ENCODE results near the gene SLC38A1. TPM values are rescaled to one million over a fixed set of nuclear protein-coding genes. Genes with fewer than 3 reads are reported as not detected.

The SLC38A1 gene
- total RNA-seq, 2 donors from 2014 or later, result 77.7 to 107 TPM

GRCh38 chr12:46224386-46224785 is 44.5 kb downstream of the SLC38A1 start:
- Mint-ChIP-seq H3K27me3 (ENCODE audit: insufficient read depth) (no peaks in the 10 kb centered on the region), H3K4me3 (no peak overlapping the region), H3K36me3 (ENCODE audit: low read depth) (peaks cover 66% of the 10 kb centered on the region), H3K27ac (no peak overlapping the region), H3K9me3 (no peaks in the 10 kb centered on the region), H3K4me1 (peaks cover 6% of the 10 kb centered on the region)
- DNase-seq, result no peak
- H3K9ac ChIP-seq (ENCODE audit: extremely low read depth, low read length, poor library complexity, severe bottlenecking), result no peak overlapping the region
- H3K9me3 ChIP-seq (ENCODE audit: control insufficient read depth, low read length), result no peaks in the 10 kb centered on the region
- H3K4me3 ChIP-seq (ENCODE audit: low read length), result no peak overlapping the region
- no peak for TF ChIP-seq CTCF (conservative IDR thresholded peaks at IDR 0.05)
- 95% methylated on average over 1 of the region's 1 CpG; no CpG with 5 or more reads in 1 of the 2 experiments for WGBS, 2 experiments (ENCODE audit: insufficient coverage in 1 of 2, insufficient read length in 1 of 2)
- H3K27ac ChIP-seq (ENCODE audit: low read depth, low read length), result no peak overlapping the region
- H3K27me3 ChIP-seq (ENCODE audit: control insufficient read depth, insufficient read depth, low read length, poor library complexity, severe bottlenecking), result no peaks in the 10 kb centered on the region
- H3K4me1 ChIP-seq (ENCODE audit: control insufficient read depth, insufficient read depth, low read length), result no peaks in the 10 kb centered on the region
- H3K36me3 ChIP-seq (ENCODE audit: control insufficient read depth, insufficient read depth, low read length), result peaks cover 80% of the 10 kb centered on the region

- H3K4me1 Mint-ChIP-seq, result peaks cover 6% of the 10 kb centered on the region
- Histone ChIP-seq H3K4me1 (ENCODE audit: control insufficient read depth, insufficient read depth, low read length) (no peaks in the 10 kb centered on the region), H3K27me3 (ENCODE audit: control insufficient read depth, insufficient read depth, low read length, poor library complexity, severe bottlenecking) (no peaks in the 10 kb centered on the region), H3K4me3 (ENCODE audit: low read length) (no peak overlapping the region), H3K36me3 (ENCODE audit: control insufficient read depth, insufficient read depth, low read length) (peaks cover 77% of the 10 kb centered on the region), H3K9ac (ENCODE audit: extremely low read depth, low read length, poor library complexity, severe bottlenecking) (no peak overlapping the region), H3K27ac (ENCODE audit: low read depth, low read length) (no peak overlapping the region), H3K9me3 (ENCODE audit: control insufficient read depth, low read length) (no peaks in the 10 kb centered on the region)
- WGBS, 2 experiments (ENCODE audit: insufficient coverage in 1 of 2, insufficient read length in 1 of 2), result 82 to 98% methylated on average over 2 to 5 of the region's 5 CpGs
- peaks cover 71% of the 10 kb centered on the region for H3K36me3 Mint-ChIP-seq (ENCODE audit: low read depth)
- H3K4me3 Mint-ChIP-seq, result no peak overlapping the region
- no peaks in the 10 kb centered on the region for H3K27me3 Mint-ChIP-seq (ENCODE audit: insufficient read depth)
- DNase-seq, result no peak
- TF ChIP-seq CTCF (conservative IDR thresholded peaks at IDR 0.05), result no peak
- no peaks in the 10 kb centered on the region for H3K9me3 Mint-ChIP-seq
- no peak overlapping the region for H3K27ac Mint-ChIP-seq
Measured at GRCh38 chr12:46223047-46223446, 45.8 kb downstream of the SLC38A1 start.

GRCh38 chr12:46222636-46223035 is 46.2 kb downstream of the SLC38A1 start:
- Mint-ChIP-seq H3K36me3 (ENCODE audit: low read depth) (peaks cover 71% of the 10 kb centered on the region), H3K27me3 (ENCODE audit: insufficient read depth) (no peaks in the 10 kb centered on the region), H3K4me3 (no peak overlapping the region), H3K4me1 (peaks cover 6% of the 10 kb centered on the region), H3K27ac (no peak overlapping the region), H3K9me3 (no peaks in the 10 kb centered on the region)
- Histone ChIP-seq H3K36me3 (ENCODE audit: control insufficient read depth, insufficient read depth, low read length) (peaks cover 77% of the 10 kb centered on the region), H3K4me3 (ENCODE audit: low read length) (no peak overlapping the region), H3K9me3 (ENCODE audit: control insufficient read depth, low read length) (no peaks in the 10 kb centered on the region), H3K27me3 (ENCODE audit: control insufficient read depth, insufficient read depth, low read length, poor library complexity, severe bottlenecking) (no peaks in the 10 kb centered on the region), H3K27ac (ENCODE audit: low read depth, low read length) (no peak overlapping the region), H3K4me1 (ENCODE audit: control insufficient read depth, insufficient read depth, low read length) (no peaks in the 10 kb centered on the region), H3K9ac (ENCODE audit: extremely low read depth, low read length, poor library complexity, severe bottlenecking) (no peak overlapping the region)
- no peak for TF ChIP-seq CTCF (conservative IDR thresholded peaks at IDR 0.05)
- DNase-seq, result no peak
- 97 to 100% methylated on average over 1 of the region's 1 CpG for WGBS, 2 experiments (ENCODE audit: insufficient coverage in 1 of 2, insufficient read length in 1 of 2)

Measured in endodermal cell (in vitro differentiated cells).